ENCODE measurements around the gene CNTNAP2. TPM values are rescaled to one million over a fixed set of nuclear protein-coding genes. Genes with fewer than 3 reads are reported as not detected.

The CNTNAP2 gene
- 1 to 10 TPM in 1 of 3 donors, under 1 TPM in 1, not detected in 1; 0.94 to 1.1 TPM for polyA plus RNA-seq

GRCh38 chr7:146116521-146117222 is at the start of gene CNTNAP2:
CNTNAP2 (plus strand) TSS chr7:146116801; CDS start chr7:146116877, 76 bp downstream.
- Mint-ChIP-seq H3K9me3 (peaks cover 0 to 38% (median 10%) of the 10 kb centered on the region in 6 donors), H3K4me1 (no peaks in the 10 kb centered on the region), H3K36me3 (no peaks in the 10 kb centered on the region), H3K27ac (no peak within 1 kb of the TSS), H3K27me3 (ENCODE audit: low read depth in 3 of 3) (peaks cover 0 to 6% (median 0%) of the 10 kb centered on the region in 3 donors), H3K4me3 (peak within 1 kb of the TSS in 4 of 5 donors; percentile 13 to 33 (median 22))
- no peak for DNase-seq

- H3K27me3 Mint-ChIP-seq (ENCODE audit: low read depth in 3 of 3): peaks cover 0 to 2% (median 0%) of the 10 kb centered on the region in 3 donors
- no peak for DNase-seq
- H3K27ac Mint-ChIP-seq: no peak overlapping the region
- H3K4me1 Mint-ChIP-seq: no peaks in the 10 kb centered on the region
- no peaks in the 10 kb centered on the region for H3K36me3 Mint-ChIP-seq
- no peak overlapping the region for H3K4me3 Mint-ChIP-seq
- H3K9me3 Mint-ChIP-seq: peaks cover 5 to 46% (median 15%) of the 10 kb centered on the region in 6 donors
These were observed 48.7 kb upstream of the CNTNAP2 start for GRCh38 chr7:146067880-146068279.

GRCh38 chr7:146074195-146074765 is 42.3 kb upstream of the CNTNAP2 start:
- Mint-ChIP-seq H3K9me3 (peaks cover 2 to 32% (median 8%) of the 10 kb centered on the region in 6 donors), H3K36me3 (no peaks in the 10 kb centered on the region), H3K27me3 (ENCODE audit: low read depth in 3 of 3) (peaks cover 0 to 3% (median 0%) of the 10 kb centered on the region in 3 donors), H3K4me3 (no peak overlapping the region), H3K4me1 (no peaks in the 10 kb centered on the region), H3K27ac (no peak overlapping the region)
- no peak for DNase-seq

GRCh38 chr7:146076344-146076743 is 40.3 kb upstream of the CNTNAP2 start:
- no peaks in the 10 kb centered on the region for H3K36me3 Mint-ChIP-seq

GRCh38 chr7:146084086-146084485 is 32.5 kb upstream of the CNTNAP2 start:
- no peaks in the 10 kb centered on the region for H3K4me1 Mint-ChIP-seq
- peaks cover 0 to 3% (median 1%) of the 10 kb centered on the region in 3 donors for H3K27me3 Mint-ChIP-seq (ENCODE audit: low read depth in 3 of 3)
- no peaks in the 10 kb centered on the region for H3K36me3 Mint-ChIP-seq
- H3K9me3 Mint-ChIP-seq: peaks cover 0 to 10% (median 5%) of the 10 kb centered on the region in 6 donors
- no peak overlapping the region for H3K4me3 Mint-ChIP-seq
- H3K27ac Mint-ChIP-seq: no peak overlapping the region
- DNase-seq: no peak

More at GRCh38 chr7:146076344-146076743, 40.3 kb upstream of the CNTNAP2 start:
- Mint-ChIP-seq H3K27ac (no peak overlapping the region), H3K27me3 (ENCODE audit: low read depth in 3 of 3) (peaks cover 0 to 5% (median 0%) of the 10 kb centered on the region in 3 donors), H3K9me3 (peaks cover 0 to 19% (median 5%) of the 10 kb centered on the region in 6 donors), H3K4me1 (no peaks in the 10 kb centered on the region), H3K4me3 (no peak overlapping the region)
- no peak for DNase-seq

- Mint-ChIP-seq H3K9me3 (peaks cover 0 to 14% (median 4%) of the 10 kb centered on the region in 6 donors), H3K4me1 (no peaks in the 10 kb centered on the region), H3K27ac (no peak overlapping the region), H3K36me3 (no peaks in the 10 kb centered on the region), H3K27me3 (ENCODE audit: low read depth in 3 of 3) (peaks cover 0 to 2% (median 1%) of the 10 kb centered on the region in 3 donors), H3K4me3 (no peak overlapping the region)
- no peak for DNase-seq
These were observed 26.5 kb upstream of the CNTNAP2 start for GRCh38 chr7:146090023-146090645.

GRCh38 chr7:146094356-146094755 is 22.2 kb upstream of the CNTNAP2 start:
- no peak for DNase-seq
- no peak overlapping the region for H3K4me3 Mint-ChIP-seq
- no peak overlapping the region for H3K27ac Mint-ChIP-seq
- H3K9me3 Mint-ChIP-seq: peaks cover 6 to 20% (median 9%) of the 10 kb centered on the region in 6 donors
- no peaks in the 10 kb centered on the region for H3K36me3 Mint-ChIP-seq
- peaks cover 0 to 2% (median 1%) of the 10 kb centered on the region in 3 donors for H3K27me3 Mint-ChIP-seq (ENCODE audit: low read depth in 3 of 3)
- H3K4me1 Mint-ChIP-seq: no peaks in the 10 kb centered on the region

GRCh38 chr7:146096994-146097393 is 19.6 kb upstream of the CNTNAP2 start:
- Mint-ChIP-seq H3K27me3 (ENCODE audit: low read depth in 3 of 3) (peaks cover 0 to 2% (median 1%) of the 10 kb centered on the region in 3 donors), H3K36me3 (no peaks in the 10 kb centered on the region), H3K4me1 (no peaks in the 10 kb centered on the region), H3K9me3 (peaks cover 8 to 16% (median 10%) of the 10 kb centered on the region in 6 donors), H3K27ac (no peak overlapping the region), H3K4me3 (no peak overlapping the region)
- DNase-seq: no peak

GRCh38 chr7:146106319-146106718 is 10.3 kb upstream of the CNTNAP2 start:
- Mint-ChIP-seq H3K4me1 (no peaks in the 10 kb centered on the region), H3K9me3 (peaks cover 0 to 54% (median 15%) of the 10 kb centered on the region in 6 donors), H3K27ac (no peak overlapping the region), H3K4me3 (no peak overlapping the region), H3K27me3 (ENCODE audit: low read depth in 3 of 3) (no peaks in the 10 kb centered on the region), H3K36me3 (no peaks in the 10 kb centered on the region)
- no peak for DNase-seq

- H3K9me3 Mint-ChIP-seq: peaks cover 0 to 50% (median 16%) of the 10 kb centered on the region in 6 donors
- H3K4me3 Mint-ChIP-seq: no peak overlapping the region
- no peaks in the 10 kb centered on the region for H3K36me3 Mint-ChIP-seq
- H3K4me1 Mint-ChIP-seq: no peaks in the 10 kb centered on the region
- no peak overlapping the region for H3K27ac Mint-ChIP-seq
- DNase-seq: no peak
- peaks cover 0 to 6% (median 0%) of the 10 kb centered on the region in 3 donors for H3K27me3 Mint-ChIP-seq (ENCODE audit: low read depth in 3 of 3)
These were observed 3.8 kb upstream of the CNTNAP2 start for GRCh38 chr7:146112755-146113154.

GRCh38 chr7:146115548-146115850 is 1.1 kb upstream of the CNTNAP2 start:
- peaks cover 0 to 42% (median 11%) of the 10 kb centered on the region in 6 donors for H3K9me3 Mint-ChIP-seq
- no peaks in the 10 kb centered on the region for H3K4me1 Mint-ChIP-seq
- peaks cover 0 to 6% (median 0%) of the 10 kb centered on the region in 3 donors for H3K27me3 Mint-ChIP-seq (ENCODE audit: low read depth in 3 of 3)
- H3K4me3 Mint-ChIP-seq: peak overlapping the region in 3 of 5 donors; percentile 13 to 27 (median 15)
- no peaks in the 10 kb centered on the region for H3K36me3 Mint-ChIP-seq
- DNase-seq: no peak
- no peak overlapping the region for H3K27ac Mint-ChIP-seq

- no peak for DNase-seq
- Mint-ChIP-seq H3K36me3 (no peaks in the 10 kb centered on the region), H3K9me3 (peaks cover 0 to 38% (median 10%) of the 10 kb centered on the region in 6 donors), H3K27me3 (ENCODE audit: low read depth in 3 of 3) (peaks cover 0 to 6% (median 0%) of the 10 kb centered on the region in 3 donors), H3K4me1 (no peaks in the 10 kb centered on the region), H3K4me3 (peak overlapping the region in 3 of 5 donors; percentile 13 to 27 (median 18)), H3K27ac (no peak overlapping the region)
These were observed 615 bp upstream of the CNTNAP2 start for GRCh38 chr7:146115851-146116520.

- Mint-ChIP-seq H3K27ac (no peak overlapping the region), H3K4me3 (peak overlapping the region in 1 of 5 donors; percentile 33)
These were observed 975 bp downstream of the CNTNAP2 start for GRCh38 chr7:146117576-146117975.

More at GRCh38 chr7:146117576-146117975, 975 bp downstream of the CNTNAP2 start:
- no peaks in the 10 kb centered on the region for H3K4me1 Mint-ChIP-seq
- no peaks in the 10 kb centered on the region for H3K36me3 Mint-ChIP-seq
- DNase-seq: no peak
- H3K27me3 Mint-ChIP-seq (ENCODE audit: low read depth in 3 of 3): peaks cover 0 to 6% (median 0%) of the 10 kb centered on the region in 3 donors
- peaks cover 0 to 31% (median 9%) of the 10 kb centered on the region in 6 donors for H3K9me3 Mint-ChIP-seq

Measured in immature natural killer cell (primary cell).